Heart right ventricle (tissue), 16 donors: Measurements from ENCODE around the gene L3MBTL1. TPM values are rescaled to one million over a fixed set of nuclear protein-coding genes. Genes with fewer than 3 reads are reported as not detected.

ENCODE experiments used
- ATAC-seq, 8 donors: fragments of 200-7000 bp; cut with Tn5 transposase; one replicate each; pipeline ENCODE4 v1.9.1; 2020; ENCODE audit warnings: mild to moderate bottlenecking in 8 of 8, moderate library complexity in 8 of 8, moderate number of reproducible peaks in 1 of 8
- DNase-seq, 2 donors: peaks; one replicate each; pipeline ENCODE4 v3.0.0-alpha.2; 2020
- H3K27ac ChIP-seq, 10 donors: fragments of 200-600 bp; sonication (generic) in 2 of 10; one replicate each; pipeline versions ENCODE4 v1.5.0 to v1.8.0; 2020 to 2022; ENCODE audit warnings: mild to moderate bottlenecking in 3 of 10
- H3K27me3 ChIP-seq, 7 donors: fragments of 200-600 bp; one replicate each; pipeline ENCODE4 v1.8.0; 2021 to 2022; ENCODE audit warnings: mild to moderate bottlenecking in 2 of 7
- H3K36me3 ChIP-seq, 9 donors: fragments of 200-600 bp; sonication (generic) in 1 of 9; one replicate each; pipeline versions ENCODE4 v1.5.0 to v1.8.0; 2020 to 2022; ENCODE audit warnings: mild to moderate bottlenecking in 2 of 9
- H3K4me1 ChIP-seq, 9 donors: fragments of 200-600 bp; sonication (generic) in 1 of 9; one replicate each; pipeline versions ENCODE4 v1.5.0 to v1.8.0; 2020 to 2022; ENCODE audit warnings: mild to moderate bottlenecking in 4 of 9
- H3K4me3 ChIP-seq, 10 donors: fragments of 200-600 bp; sonication (generic) in 2 of 10; one replicate each; pipeline versions ENCODE4 v1.5.0 to v1.8.0; 2020 to 2022; ENCODE audit warnings: mild to moderate bottlenecking in 7 of 10, moderate library complexity in 2 of 10
- H3K9me3 ChIP-seq, 11 donors: fragments of 200-600 bp in 10 of 11; sonication (generic) in 2 of 11; one replicate each; pipeline versions ENCODE4 v1.5.0 to v1.8.0; 2013 to 2022; ENCODE audit warnings: mild to moderate bottlenecking in 2 of 11, control low read depth in 1 of 11, moderate library complexity in 1 of 11
- WGBS, 2 donors: extraction: QIAGEN DNeasy Blood & Tissue Kit; methylation state at CpG; one replicate each; pipeline ENCODE4 v1.1.7; 2013; ENCODE audit warnings: inconsistent platforms in 1 of 2; 5-methylcytosine and 5-hydroxymethylcytosine counted together
- intact Hi-C, 10 donors: fragments of 100-400 bp; cut with DNase I; formaldehyde crosslinking; loops; one replicate each; pipeline versions ENCODE4 v1.11.1 to v1.14.2; 2022
- polyA plus RNA-seq, 2 donors: library from polyadenylated mRNA; stranded (reverse); fragments of 200-250 nt; gene quantifications; one replicate each; pipeline ENCODE4 v1.2.3, GENCODE V29; 2013
- total RNA-seq, 10 donors: library from RNA; stranded (reverse); fragmentation: NEBNext Ultra II Directional in 3 of 10; extraction: Animal tissue kit (Norgen Biotek cat#: 25700) in 3 of 10; gene quantifications; one replicate each; pipeline versions ENCODE4 v1.2.1 to v1.2.4, GENCODE V29; 2021 to 2023
- TF ChIP-seq, protein P1 (sequence below), 9 donors: fragments of 200-600 bp; sonication (generic) in 2 of 9; IDR thresholded peaks; one replicate each; pipeline versions ENCODE4 v1.5.0 to v1.8.0; 2021 to 2022; ENCODE audit warnings: antibody characterized with exemption in 9 of 9, mild to moderate bottlenecking in 5 of 9, moderate library complexity in 1 of 9
- donor health status: Arrhythmogenic right ventricular cardiomyopathy.
- donor health status: ischemic (EF 13 %, LVEDD 7.1; RV severe dilation, severe dysfunction).
- donor health status: healthy with polysubstance abuse.
- donor health status: DM: no; HTN: yes; CAD: no.
- donor health status: DM: no; HTN: no; CAD: no.
- donor health status: ischemic (EF 25% LVEDD 6.9; RV normal size, moderate dysfunction).
- donor health status: ischemic (EF 25% LVEDD 5.7; RV mildly dilated, moderate dysfunction).
- donor health status: healthy.
- donor health status: DM: yes; HTN: yes; CAD: no.
- donor health status: Ischemic cardiomyopathy.
- donor health status: ischemic (EF 35%, LVEDD 5.7; RV mildly dilated, moderate dysfunction).
- donor health status: nonischemic (EF 11% LVEDD 7.7; RV severe dilation, severe dysfunction).
- donor health status: DM: yes; HTN: yes; CAD: no.
- donor health status: PGD.
- donor health status: ischemic (EF 29% LVEDD 5.4; RV normal size, mild dysfunction).
- donor health status: nonischemic (EF 23%, LVEDD 6.1; RV moderate dilation, normal function).

The L3MBTL1 gene
- total and polyA plus RNA-seq, 12 donors = 1.2 to 9.0 (median 4.9) TPM

DNA sequence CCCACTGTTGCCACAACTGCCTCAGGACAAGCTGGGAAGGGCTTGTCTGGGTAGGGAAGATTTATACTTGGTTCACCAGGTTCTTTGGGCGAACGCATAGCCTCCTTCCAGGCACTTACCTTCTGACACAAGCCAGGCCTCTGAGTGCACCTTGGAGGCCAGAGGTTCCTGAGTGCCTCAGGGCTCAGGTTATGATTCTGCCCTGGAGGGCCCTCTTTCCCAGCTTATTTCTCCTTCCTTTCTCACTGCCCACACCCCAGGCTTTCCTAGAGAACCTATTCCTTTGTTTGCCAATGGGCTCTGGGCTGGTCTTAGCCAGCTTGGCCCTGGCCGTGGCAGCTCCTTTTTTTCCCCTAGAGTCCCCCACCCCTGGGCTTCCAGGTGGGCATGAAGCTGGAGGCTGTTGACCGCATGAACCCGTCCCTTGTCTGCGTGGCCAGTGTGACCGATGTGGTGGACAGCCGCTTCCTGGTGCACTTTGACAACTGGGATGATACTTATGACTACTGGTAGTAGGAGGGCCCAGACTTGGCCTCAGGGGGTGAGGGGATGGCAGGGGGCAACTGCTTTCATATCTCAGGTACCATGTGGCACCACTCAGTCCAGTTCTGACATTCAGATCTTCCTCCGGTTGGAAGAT, 25.0 kb downstream of the L3MBTL1 start:
- DNase-seq (no peak), ATAC-seq (no peak)
- TF ChIP-seq, protein P1, sequence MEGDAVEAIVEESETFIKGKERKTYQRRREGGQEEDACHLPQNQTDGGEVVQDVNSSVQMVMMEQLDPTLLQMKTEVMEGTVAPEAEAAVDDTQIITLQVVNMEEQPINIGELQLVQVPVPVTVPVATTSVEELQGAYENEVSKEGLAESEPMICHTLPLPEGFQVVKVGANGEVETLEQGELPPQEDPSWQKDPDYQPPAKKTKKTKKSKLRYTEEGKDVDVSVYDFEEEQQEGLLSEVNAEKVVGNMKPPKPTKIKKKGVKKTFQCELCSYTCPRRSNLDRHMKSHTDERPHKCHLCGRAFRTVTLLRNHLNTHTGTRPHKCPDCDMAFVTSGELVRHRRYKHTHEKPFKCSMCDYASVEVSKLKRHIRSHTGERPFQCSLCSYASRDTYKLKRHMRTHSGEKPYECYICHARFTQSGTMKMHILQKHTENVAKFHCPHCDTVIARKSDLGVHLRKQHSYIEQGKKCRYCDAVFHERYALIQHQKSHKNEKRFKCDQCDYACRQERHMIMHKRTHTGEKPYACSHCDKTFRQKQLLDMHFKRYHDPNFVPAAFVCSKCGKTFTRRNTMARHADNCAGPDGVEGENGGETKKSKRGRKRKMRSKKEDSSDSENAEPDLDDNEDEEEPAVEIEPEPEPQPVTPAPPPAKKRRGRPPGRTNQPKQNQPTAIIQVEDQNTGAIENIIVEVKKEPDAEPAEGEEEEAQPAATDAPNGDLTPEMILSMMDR (IDR thresholded peaks at IDR 0.05) = no peak
- Histone ChIP-seq H3K27me3 (no peaks in the 10 kb centered on the region), H3K27ac (no peak overlapping the region), H3K36me3 (peaks cover 0 to 30% (median 0%) of the 10 kb centered on the region in 9 donors), H3K4me1 (no peaks in the 10 kb centered on the region), H3K9me3 (no peaks in the 10 kb centered on the region), H3K4me3 (no peak overlapping the region)
- intact Hi-C loops = loop anchor here in 3 of 10 donors (10.0 kb wide), 3 partner anchors 152 to 552 kb away; no protein-coding TSS in a partner anchor
- 94% methylated on average over 9 of the region's 9 CpGs for WGBS, 2 donors

DNA sequence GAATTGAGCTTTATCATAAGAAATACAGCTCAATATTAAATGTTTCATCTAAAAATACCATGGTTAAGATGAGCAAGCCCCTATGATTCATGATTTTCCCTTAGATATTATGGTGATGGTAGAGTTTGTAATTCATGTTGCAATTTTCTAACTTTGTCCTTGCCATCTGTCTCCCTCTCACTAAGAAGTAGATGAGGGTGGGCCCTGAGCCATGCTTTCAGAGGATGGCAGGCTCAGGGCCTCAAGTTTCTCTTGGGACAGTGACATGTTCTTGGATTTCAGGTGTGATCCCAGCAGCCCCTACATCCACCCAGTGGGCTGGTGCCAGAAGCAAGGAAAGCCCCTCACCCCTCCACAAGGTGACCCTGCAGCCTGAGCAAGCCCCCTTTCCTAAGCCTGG, 25.6 kb downstream of the L3MBTL1 start:
- DNase-seq (no peak), ATAC-seq (no peak)
- intact Hi-C loops = loop anchor here in 3 of 10 donors (10.0 kb wide), 3 partner anchors 152 to 552 kb away; no protein-coding TSS in a partner anchor
- Histone ChIP-seq H3K9me3 (no peaks in the 10 kb centered on the region), H3K27me3 (no peaks in the 10 kb centered on the region), H3K27ac (no peak overlapping the region), H3K4me1 (peaks cover 0 to 4% (median 0%) of the 10 kb centered on the region in 9 donors), H3K4me3 (no peak overlapping the region), H3K36me3 (peaks cover 0 to 32% (median 0%) of the 10 kb centered on the region in 9 donors)
- TF ChIP-seq, protein P1 (IDR thresholded peaks at IDR 0.05) = no peak

DNA sequence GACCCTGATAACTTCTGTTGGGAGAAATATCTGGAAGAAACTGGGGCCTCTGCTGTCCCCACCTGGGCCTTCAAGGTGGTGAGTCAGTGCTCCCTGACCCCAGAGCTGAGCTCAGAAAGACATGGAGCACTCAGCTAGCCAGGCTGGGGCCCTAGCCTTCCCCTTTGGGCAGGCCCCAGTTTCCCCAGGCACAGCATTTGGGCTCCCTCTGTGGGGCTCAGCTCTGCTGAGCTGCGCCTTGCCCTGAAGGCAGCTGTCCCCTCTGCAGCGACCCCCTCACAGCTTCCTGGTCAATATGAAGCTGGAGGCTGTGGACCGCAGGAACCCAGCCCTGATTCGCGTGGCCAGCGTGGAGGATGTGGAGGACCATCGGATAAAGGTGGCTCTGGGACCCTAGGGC, 26.5 kb downstream of the L3MBTL1 start:
- TF ChIP-seq, protein P1 (IDR thresholded peaks at IDR 0.05) = no peak
- 95% methylated on average over 7 of the region's 7 CpGs for WGBS, 2 donors
- Histone ChIP-seq H3K27ac (no peak overlapping the region), H3K36me3 (peaks cover 0 to 32% (median 0%) of the 10 kb centered on the region in 9 donors), H3K4me3 (no peak overlapping the region), H3K4me1 (peaks cover 0 to 8% (median 0%) of the 10 kb centered on the region in 9 donors), H3K9me3 (no peaks in the 10 kb centered on the region), H3K27me3 (no peaks in the 10 kb centered on the region)
- DNase-seq = no peak
- no peak for ATAC-seq
- intact Hi-C loops = loop anchor here in 3 of 10 donors (10.0 kb wide), 3 partner anchors 151 to 551 kb away; no protein-coding TSS in a partner anchor

DNA sequence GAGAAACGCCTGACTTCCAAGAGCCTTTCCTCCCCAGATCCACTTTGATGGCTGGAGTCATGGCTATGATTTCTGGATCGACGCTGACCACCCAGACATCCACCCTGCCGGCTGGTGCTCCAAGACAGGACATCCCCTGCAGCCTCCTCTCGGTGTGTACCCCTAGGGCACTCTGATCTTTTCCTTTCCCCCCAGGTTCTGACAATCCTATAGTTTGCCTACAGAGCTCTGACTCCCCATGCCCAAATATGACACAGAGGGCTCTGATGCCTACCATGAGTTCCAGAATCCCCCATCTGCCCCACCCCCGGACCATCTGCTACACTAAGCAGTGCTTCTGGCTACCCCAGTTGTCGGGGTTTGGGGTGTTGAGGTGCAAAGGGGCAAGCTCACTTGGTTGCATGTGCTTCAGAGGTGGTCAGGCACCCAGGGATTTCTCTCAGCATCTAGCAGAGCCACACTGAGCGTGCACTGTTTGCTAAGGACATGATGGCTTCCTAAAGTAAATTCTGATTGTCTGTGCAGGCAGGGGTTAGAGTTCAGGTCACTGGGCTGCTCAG, 27.4 kb downstream of the L3MBTL1 start:
- no peak for ATAC-seq
- TF ChIP-seq, protein P1 (IDR thresholded peaks at IDR 0.05) = no peak
- no peaks in the 10 kb centered on the region for H3K27me3 ChIP-seq
- H3K36me3 ChIP-seq = peaks cover 0 to 32% (median 0%) of the 10 kb centered on the region in 9 donors
- H3K4me3 ChIP-seq = no peak overlapping the region
- H3K27ac ChIP-seq = no peak overlapping the region
- peaks cover 0 to 8% (median 0%) of the 10 kb centered on the region in 9 donors for H3K4me1 ChIP-seq
- intact Hi-C loops = loop anchor here in 6 of 10 donors (5.0 to 10.0 kb wide), 5 partner anchors 57 to 550 kb away; partner anchors contain the start of gene IFT52 (in 1 of the 6)
- H3K9me3 ChIP-seq = no peaks in the 10 kb centered on the region
- WGBS, 2 donors = 89 to 92% methylated on average over 8 of the region's 8 CpGs
- DNase-seq = no peak
